Skin epidermis (tissue), 12 donors: ENCODE measurements around the gene CD247.
A peak's percentile ranks its signal among the peaks of the same experiment; 100 is the strongest.

Experiments
- H3K27ac ChIP-seq, 21 experiments: fragments of 200-600 bp; sonication (generic) in 11 of 21; one replicate each; pipeline ENCODE4 v1.5.0; 2020; ENCODE audit warnings: mild to moderate bottlenecking in 3 of 21, inconsistent platforms in 2 of 21, moderate library complexity in 2 of 21
- H3K4me3 ChIP-seq, 7 experiments: fragments of 200-600 bp; sonication (generic) in 2 of 7; one replicate each; pipeline ENCODE4 v1.5.0; 2020; ENCODE audit warnings: inconsistent platforms in 2 of 7, mild to moderate bottlenecking in 2 of 7, moderate library complexity in 1 of 7

CD247 gene

GRCh38 chr1:167447521-167448136, 70.7 kb downstream of the CD247 start:
- peak overlapping the region in 10 of 21 experiments; percentile 2 to 79 (median 56) for H3K27ac ChIP-seq
- no peak overlapping the region for H3K4me3 ChIP-seq

GRCh38 chr1:167446966-167447365, 71.4 kb downstream of the CD247 start:
- no peak overlapping the region for H3K4me3 ChIP-seq
- H3K27ac ChIP-seq, result peak overlapping the region in 8 of 21 experiments; percentile 7 to 79 (median 60)

- H3K4me3 ChIP-seq, result no peak overlapping the region
- no peak overlapping the region for H3K27ac ChIP-seq
Observed at GRCh38 chr1:167443757-167444156, 74.6 kb downstream of the CD247 start.

GRCh38 chr1:167442854-167443565, 75.3 kb downstream of the CD247 start:
- Histone ChIP-seq H3K27ac (no peak overlapping the region), H3K4me3 (no peak overlapping the region)

- H3K4me3 ChIP-seq, result no peak overlapping the region
- no peak overlapping the region for H3K27ac ChIP-seq
Observed at GRCh38 chr1:167442142-167442848, 76.0 kb downstream of the CD247 start.

- Histone ChIP-seq H3K4me3 (no peak overlapping the region), H3K27ac (no peak overlapping the region)
Observed at GRCh38 chr1:167441222-167441621, 77.1 kb downstream of the CD247 start.

- Histone ChIP-seq H3K27ac (no peak overlapping the region), H3K4me3 (no peak overlapping the region)
Observed at GRCh38 chr1:167440776-167441175, 77.6 kb downstream of the CD247 start.

- no peak overlapping the region for H3K27ac ChIP-seq
- no peak overlapping the region for H3K4me3 ChIP-seq
Observed at GRCh38 chr1:167440345-167440744, 78.0 kb downstream of the CD247 start.

- Histone ChIP-seq H3K27ac (no peak overlapping the region), H3K4me3 (peak overlapping the region in 6 of 7 experiments; percentile 12 to 35 (median 20))
Observed at GRCh38 chr1:167439301-167439988, 78.9 kb downstream of the CD247 start.

- Histone ChIP-seq H3K27ac (peak overlapping the region in 4 of 21 experiments; percentile 7 to 37 (median 18)), H3K4me3 (peak overlapping the region in 1 of 7 experiments; percentile 22)
Observed at GRCh38 chr1:167438171-167439138, 79.9 kb downstream of the CD247 start.

- H3K4me3 ChIP-seq, result no peak overlapping the region
- H3K27ac ChIP-seq, result peak overlapping the region in 2 of 21 experiments; percentile 7 to 21
Observed at GRCh38 chr1:167435484-167435883, 82.8 kb downstream of the CD247 start.

GRCh38 chr1:167434306-167434705, 84.0 kb downstream of the CD247 start:
- no peak overlapping the region for H3K4me3 ChIP-seq
- H3K27ac ChIP-seq, result peak overlapping the region in 2 of 21 experiments; percentile 46 to 48

GRCh38 chr1:167433884-167434283, 84.4 kb downstream of the CD247 start:
- Histone ChIP-seq H3K4me3 (no peak overlapping the region), H3K27ac (peak overlapping the region in 2 of 21 experiments; percentile 46 to 48)

- Histone ChIP-seq H3K27ac (peak overlapping the region in 1 of 21 experiments; percentile 14), H3K4me3 (no peak overlapping the region)
Observed at GRCh38 chr1:167432780-167433179, 85.5 kb downstream of the CD247 start.

- peak overlapping the region in 1 of 21 experiments; percentile 26 for H3K27ac ChIP-seq
- no peak overlapping the region for H3K4me3 ChIP-seq
Observed at GRCh38 chr1:167431909-167432650, 86.2 kb downstream of the CD247 start.

- H3K27ac ChIP-seq, result peak overlapping the region in 2 of 21 experiments; percentile 26 to 47
- H3K4me3 ChIP-seq, result no peak overlapping the region
Observed at GRCh38 chr1:167431261-167431908, 86.9 kb downstream of the CD247 start.

- H3K27ac ChIP-seq, result peak overlapping the region in 2 of 21 experiments; percentile 26 to 47
- H3K4me3 ChIP-seq, result no peak overlapping the region
Observed at GRCh38 chr1:167430849-167431242, 87.5 kb downstream of the CD247 start.
